GM18873 (cell line): ENCODE measurements around the gene B3GAT1.
"Not testable (repeated sequence)": the region's sequence is repeated elsewhere in the genome, so short reads cannot be mapped to it uniquely, and the experiment has no call there.

Experiments
- ATAC-seq: cut with Tn5 transposase; IDR thresholded peaks from one replicate; pipeline ENCODE4 v1.9.1; 2021; ENCODE audit warnings: mild to moderate bottlenecking, moderate library complexity, moderate number of reproducible peaks; ENCODE audit not compliant: unreplicated experiment, low FRiP score

The B3GAT1 gene

GRCh38 chr11:134360050-134360835 is 51.8 kb downstream of the B3GAT1 start:
- no peak for ATAC-seq

GRCh38 chr11:134359646-134360045 is 52.4 kb downstream of the B3GAT1 start:
- ATAC-seq, result no peak

- no peak for ATAC-seq
Observed at GRCh38 chr11:134358856-134359490, 53.1 kb downstream of the B3GAT1 start.

GRCh38 chr11:134358165-134358855 is 53.7 kb downstream of the B3GAT1 start:
- no peak for ATAC-seq

GRCh38 chr11:134357545-134357839 is 54.5 kb downstream of the B3GAT1 start:
- no peak for ATAC-seq

GRCh38 chr11:134356656-134357544 is 55.1 kb downstream of the B3GAT1 start:
- no peak for ATAC-seq

- ATAC-seq, result no peak
Observed at GRCh38 chr11:134355656-134356055, 56.4 kb downstream of the B3GAT1 start.

- no peak for ATAC-seq
Observed at GRCh38 chr11:134355136-134355535, 56.9 kb downstream of the B3GAT1 start.

- no peak for ATAC-seq
Observed at GRCh38 chr11:134352111-134352510, 59.9 kb downstream of the B3GAT1 start.

GRCh38 chr11:134350381-134350780 is 61.7 kb downstream of the B3GAT1 start:
- ATAC-seq, result peak; percentile 54

GRCh38 chr11:134349802-134350355 is 62.2 kb downstream of the B3GAT1 start:
- ATAC-seq, result peak; percentile 15

- ATAC-seq, result no peak
Observed at GRCh38 chr11:134349109-134349801, 62.8 kb downstream of the B3GAT1 start.

GRCh38 chr11:134347441-134347840 is 64.6 kb downstream of the B3GAT1 start:
- ATAC-seq, result no peak

GRCh38 chr11:134346976-134347350 is 65.1 kb downstream of the B3GAT1 start:
- ATAC-seq, result no peak

GRCh38 chr11:134346101-134346975 is 65.7 kb downstream of the B3GAT1 start:
- ATAC-seq, result no peak

GRCh38 chr11:134345237-134345550 is 66.8 kb downstream of the B3GAT1 start:
- no peak for ATAC-seq

GRCh38 chr11:134344497-134345236 is 67.4 kb downstream of the B3GAT1 start:
- ATAC-seq, result not testable (repeated sequence)

- no peak for ATAC-seq
Observed at GRCh38 chr11:134343646-134344045, 68.4 kb downstream of the B3GAT1 start.
